Measurements from ENCODE around the gene INPP5A.

Gene INPP5A

GRCh38 chr10:132628966-132629900 is 91.6 kb downstream of the INPP5A start:
- no peak for DNase-seq (ENCODE audit: extremely low read depth, low read depth)
- TF ChIP-seq CTCF (IDR thresholded peaks at IDR 0.05; ENCODE audit: low read depth, low read length), result no peak

GRCh38 chr10:132630156-132630555 is 92.6 kb downstream of the INPP5A start:
- no peak for TF ChIP-seq CTCF (IDR thresholded peaks at IDR 0.05; ENCODE audit: low read depth, low read length)

GRCh38 chr10:132630666-132631337 is 93.2 kb downstream of the INPP5A start:
- no peak for DNase-seq (ENCODE audit: extremely low read depth, low read depth)
- TF ChIP-seq CTCF (IDR thresholded peaks at IDR 0.05; ENCODE audit: low read depth, low read length), result no peak

More at GRCh38 chr10:132630156-132630555, 92.6 kb downstream of the INPP5A start:
- DNase-seq (ENCODE audit: extremely low read depth, low read depth), result no peak

- no peak for DNase-seq (ENCODE audit: extremely low read depth, low read depth)
- no peak for TF ChIP-seq CTCF (IDR thresholded peaks at IDR 0.05; ENCODE audit: low read depth, low read length)
Measured at GRCh38 chr10:132631338-132631735, 93.8 kb downstream of the INPP5A start.

GRCh38 chr10:132632091-132632561 is 94.5 kb downstream of the INPP5A start:
- no peak for DNase-seq (ENCODE audit: extremely low read depth, low read depth)
- no peak for TF ChIP-seq CTCF (IDR thresholded peaks at IDR 0.05; ENCODE audit: low read depth, low read length)

GRCh38 chr10:132632851-132633684 is 95.5 kb downstream of the INPP5A start:
- TF ChIP-seq CTCF (IDR thresholded peaks at IDR 0.05; ENCODE audit: low read depth, low read length), result no peak
- DNase-seq (ENCODE audit: extremely low read depth, low read depth), result no peak

Measured in AG09319 (cell line).